Dermis blood vessel endothelial cell (primary cell): ENCODE results near the gene SLC26A4. TPM values are rescaled to one million over a fixed set of nuclear protein-coding genes. Genes with fewer than 3 reads are reported as not detected.

Source experiments
- DNase-seq: peaks from one replicate; pipeline ENCODE4 v3.0.0; 2010
- total RNA-seq: library from RNA; depleted of rRNA; stranded (reverse); fragments of >200 nt; gene quantifications from 2 replicates; pipeline ENCODE4 v1.2.3, GENCODE V29; 2014

The SLC26A4 gene
- total RNA-seq, 1 donor from 2014 or later = 9.4 TPM

DNA sequence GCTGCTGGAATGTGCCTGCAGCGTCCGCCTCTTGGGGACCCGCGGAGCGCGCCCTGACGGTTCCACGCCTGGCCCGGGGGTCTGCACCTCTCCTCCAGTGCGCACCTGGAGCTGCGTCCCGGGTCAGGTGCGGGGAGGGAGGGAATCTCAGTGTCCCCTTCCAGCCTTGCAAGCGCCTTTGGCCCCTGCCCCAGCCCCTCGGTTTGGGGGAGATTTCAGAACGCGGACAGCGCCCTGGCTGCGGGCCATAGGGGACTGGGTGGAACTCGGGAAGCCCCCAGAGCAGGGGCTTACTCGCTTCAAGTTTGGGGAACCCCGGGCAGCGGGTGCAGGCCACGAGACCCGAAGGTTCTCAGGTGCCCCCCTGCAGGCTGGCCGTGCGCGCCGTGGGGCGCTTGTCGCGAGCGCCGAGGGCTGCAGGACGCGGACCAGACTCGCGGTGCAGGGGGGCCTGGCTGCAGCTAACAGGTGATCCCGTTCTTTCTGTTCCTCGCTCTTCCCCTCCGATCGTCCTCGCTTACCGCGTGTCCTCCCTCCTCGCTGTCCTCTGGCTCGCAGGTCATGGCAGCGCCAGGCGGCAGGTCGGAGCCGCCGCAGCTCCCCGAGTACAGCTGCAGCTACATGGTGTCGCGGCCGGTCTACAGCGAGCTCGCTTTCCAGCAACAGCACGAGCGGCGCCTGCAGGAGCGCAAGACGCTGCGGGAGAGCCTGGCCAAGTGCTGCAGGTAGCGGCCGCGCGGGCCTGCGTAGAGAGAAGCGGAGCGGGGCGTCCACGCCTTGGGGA, 645 bp downstream of the SLC26A4 start:
- DNase-seq = peak; percentile 79

DNA sequence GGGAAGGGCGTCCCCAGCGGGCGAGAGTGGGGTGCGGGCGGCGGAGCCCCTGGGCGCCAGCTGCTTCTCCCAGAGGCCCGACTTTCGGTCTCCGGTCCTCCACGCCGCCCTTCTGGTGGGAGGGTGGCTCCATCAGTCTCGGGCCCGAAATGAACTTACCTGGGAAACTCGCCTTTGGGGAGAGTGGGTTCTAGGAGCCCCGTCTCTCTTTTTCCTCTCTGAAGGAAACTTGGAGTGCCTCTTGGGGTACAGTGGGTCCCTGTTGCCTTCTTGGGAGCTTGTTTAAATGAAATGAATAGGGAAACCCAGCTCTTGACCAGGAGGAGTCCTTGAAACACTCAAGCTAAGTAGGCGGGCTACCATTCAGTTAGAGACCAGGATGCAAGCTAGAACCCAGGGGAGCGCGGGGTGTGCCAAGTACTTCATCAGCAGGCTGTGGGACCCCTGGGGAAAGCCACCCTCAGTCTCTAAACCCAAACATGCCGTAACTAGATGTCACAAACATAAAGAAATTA, 1.3 kb downstream of the SLC26A4 start:
- no peak for DNase-seq

GRCh38 chr7:107663196-107663595, 2.6 kb downstream of the SLC26A4 start:
- no peak for DNase-seq

DNA sequence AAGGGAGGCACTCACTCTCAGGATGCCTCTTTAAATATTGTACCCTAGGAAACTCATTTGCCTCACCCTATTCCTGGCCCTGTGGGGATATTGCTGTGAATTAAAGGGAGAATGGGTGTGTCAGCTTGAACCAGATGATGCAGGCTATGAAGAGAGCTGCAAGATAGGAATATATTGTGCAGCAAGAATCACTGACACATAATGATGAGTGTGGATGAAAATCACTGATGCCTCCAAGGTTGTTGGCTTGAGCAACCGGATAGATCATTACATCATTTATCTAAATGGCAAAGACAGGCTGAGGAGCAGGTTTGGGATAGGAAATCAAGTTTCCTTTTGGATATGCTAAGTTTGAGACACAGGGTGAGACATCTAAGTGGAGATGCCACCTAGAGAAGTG, 6.2 kb downstream of the SLC26A4 start:
- DNase-seq = no peak

- no peak for DNase-seq
Observed at GRCh38 chr7:107667341-107667740, 6.7 kb downstream of the SLC26A4 start.

GRCh38 chr7:107668296-107668695, 7.7 kb downstream of the SLC26A4 start:
- no peak for DNase-seq

DNA sequence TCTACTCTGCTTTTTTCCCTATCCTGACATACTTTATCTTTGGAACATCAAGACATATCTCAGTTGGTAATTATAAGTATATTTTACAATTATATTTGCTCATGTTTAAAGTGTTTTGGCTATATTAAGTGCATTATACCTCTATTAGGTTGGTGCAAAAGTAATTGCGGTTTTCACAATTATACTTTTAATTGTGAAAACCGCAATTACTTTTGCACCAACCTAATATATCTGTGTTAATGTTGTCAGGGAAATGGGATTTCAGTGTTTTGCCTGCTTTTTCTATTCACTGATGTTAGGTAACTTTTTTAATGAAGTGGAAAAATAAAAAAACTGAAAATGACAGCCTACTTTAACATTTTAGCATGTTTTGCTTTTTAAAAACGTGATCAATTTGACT, 11.6 kb downstream of the SLC26A4 start:
- no peak for DNase-seq

DNA sequence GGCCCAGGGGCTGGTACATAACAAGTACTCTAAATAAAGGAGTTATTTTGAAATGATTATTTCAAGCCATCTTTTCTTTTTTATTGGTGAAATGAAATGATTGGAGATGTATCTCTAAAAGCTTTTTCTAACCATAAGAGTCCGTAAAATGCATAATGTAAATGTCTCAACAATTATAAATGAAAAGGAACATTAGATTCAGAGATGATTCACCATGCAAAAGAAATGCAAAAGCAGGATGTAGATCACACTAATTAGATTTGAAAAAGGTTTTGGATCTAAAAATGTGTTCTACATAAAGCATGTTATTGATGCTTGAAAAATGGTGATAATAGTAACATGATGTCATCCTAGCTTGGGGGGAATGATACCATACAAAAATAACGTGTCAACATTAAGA, 15.6 kb downstream of the SLC26A4 start:
- DNase-seq = no peak

GRCh38 chr7:107678110-107678753, 17.6 kb downstream of the SLC26A4 start:
- DNase-seq = no peak

DNA sequence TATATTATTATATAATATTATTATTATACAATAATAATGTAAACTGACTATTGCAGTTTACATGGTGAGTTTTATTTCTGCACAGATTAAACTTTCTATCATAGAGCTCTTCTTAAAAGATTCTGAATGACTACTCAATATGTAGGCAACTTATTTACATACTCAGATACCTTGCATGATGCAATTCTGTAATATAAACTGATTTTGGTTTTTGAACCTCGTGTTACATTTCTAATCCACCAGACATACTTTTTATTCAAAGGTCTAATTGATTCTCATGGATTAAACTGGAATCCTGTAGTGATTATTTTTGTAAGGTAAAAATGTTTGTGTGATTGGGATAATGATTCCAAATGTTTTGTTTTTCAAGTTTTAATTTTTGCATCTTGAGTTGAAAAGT, 19.9 kb downstream of the SLC26A4 start:
- no peak for DNase-seq

- no peak for DNase-seq
Observed at GRCh38 chr7:107682886-107683285, 22.3 kb downstream of the SLC26A4 start.

- DNase-seq = no peak
Observed at GRCh38 chr7:107684287-107684686, 23.7 kb downstream of the SLC26A4 start.

GRCh38 chr7:107684947-107685463, 24.4 kb downstream of the SLC26A4 start:
- DNase-seq = no peak

DNA sequence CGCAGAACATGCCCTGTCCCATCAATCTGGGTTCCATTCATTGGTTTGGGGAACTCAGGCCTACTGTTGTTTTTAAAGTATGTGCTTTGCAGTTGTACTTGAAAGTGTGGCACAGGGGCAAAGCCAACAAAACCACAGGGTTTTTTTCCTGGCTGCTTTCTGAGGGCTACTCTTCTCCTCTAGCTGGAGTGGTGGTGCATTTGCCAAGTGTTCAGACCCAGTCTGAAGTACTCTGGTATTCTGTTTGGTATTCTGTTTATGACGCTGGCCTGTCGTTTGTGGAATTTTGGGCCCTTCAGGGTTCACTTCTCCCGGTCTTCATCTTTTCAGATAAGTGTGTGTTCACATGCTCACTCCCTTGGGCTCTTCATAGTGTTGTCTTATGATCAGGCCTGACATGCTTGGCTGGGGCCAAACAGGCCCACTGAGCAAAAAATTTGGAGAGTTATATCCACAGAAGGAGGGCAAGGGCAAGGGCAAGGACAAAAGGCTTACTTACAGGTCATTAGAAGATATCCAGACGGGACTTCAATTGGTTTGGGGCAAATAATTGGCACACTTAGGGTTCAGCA, 26.3 kb downstream of the SLC26A4 start:
- no peak for DNase-seq

DNA sequence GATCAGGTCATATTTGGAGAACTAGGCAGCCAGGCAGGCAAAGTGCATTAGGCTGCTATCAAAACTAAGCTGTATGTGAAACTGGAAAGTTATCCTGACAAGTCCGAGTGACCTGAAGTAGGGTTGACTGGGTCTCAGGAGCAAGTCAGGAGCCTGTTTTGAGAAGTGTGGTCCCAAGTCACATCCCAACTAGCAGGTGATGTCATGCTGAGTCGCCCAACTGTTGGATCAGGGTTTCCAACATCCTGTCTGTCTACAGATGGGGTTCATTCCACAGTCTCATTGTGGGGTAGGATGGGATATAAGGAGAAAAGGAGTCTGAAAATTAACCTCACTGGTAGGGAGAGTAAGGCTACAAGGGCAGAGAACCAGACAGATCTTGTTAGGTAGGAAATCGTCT, 27.0 kb downstream of the SLC26A4 start:
- peak; percentile 40 for DNase-seq

- no peak for DNase-seq
Observed at GRCh38 chr7:107689553-107689952, 28.9 kb downstream of the SLC26A4 start.

DNA sequence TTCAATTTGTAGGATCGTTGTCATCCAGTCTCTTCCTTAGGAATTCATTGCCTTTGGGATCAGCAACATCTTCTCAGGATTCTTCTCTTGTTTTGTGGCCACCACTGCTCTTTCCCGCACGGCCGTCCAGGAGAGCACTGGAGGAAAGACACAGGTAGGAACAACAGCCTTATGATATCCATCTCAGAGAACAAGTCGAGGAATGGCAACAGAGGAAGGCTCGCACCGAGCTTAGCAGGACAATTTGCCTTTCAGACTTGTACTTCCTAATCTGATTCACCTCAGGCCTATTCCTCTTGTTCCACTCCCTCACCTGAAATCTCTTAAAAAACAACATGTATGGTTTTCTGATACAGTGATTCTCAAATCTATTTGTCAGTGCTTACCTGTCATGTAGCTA, 29.5 kb downstream of the SLC26A4 start:
- DNase-seq = no peak

DNA sequence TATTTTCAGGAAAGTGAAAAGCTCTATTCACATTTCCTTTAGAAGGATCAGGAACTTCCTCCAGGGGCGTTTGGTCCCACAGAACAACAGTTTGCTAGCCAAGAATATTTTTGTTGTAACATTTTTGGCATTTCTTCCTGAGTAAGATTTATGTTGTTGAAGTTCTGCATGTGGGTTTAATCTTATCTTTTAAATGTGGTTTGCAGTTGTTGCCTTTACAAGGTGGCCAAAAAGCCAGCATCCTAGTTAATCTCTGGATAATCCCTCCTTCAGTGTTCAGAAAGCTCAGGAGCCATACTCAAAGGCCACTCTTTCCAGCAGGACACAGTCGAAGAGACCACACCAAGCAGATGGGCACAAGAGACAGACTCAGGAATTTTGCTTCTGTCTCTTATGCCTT, 30.0 kb downstream of the SLC26A4 start:
- DNase-seq = peak; percentile 44

DNA sequence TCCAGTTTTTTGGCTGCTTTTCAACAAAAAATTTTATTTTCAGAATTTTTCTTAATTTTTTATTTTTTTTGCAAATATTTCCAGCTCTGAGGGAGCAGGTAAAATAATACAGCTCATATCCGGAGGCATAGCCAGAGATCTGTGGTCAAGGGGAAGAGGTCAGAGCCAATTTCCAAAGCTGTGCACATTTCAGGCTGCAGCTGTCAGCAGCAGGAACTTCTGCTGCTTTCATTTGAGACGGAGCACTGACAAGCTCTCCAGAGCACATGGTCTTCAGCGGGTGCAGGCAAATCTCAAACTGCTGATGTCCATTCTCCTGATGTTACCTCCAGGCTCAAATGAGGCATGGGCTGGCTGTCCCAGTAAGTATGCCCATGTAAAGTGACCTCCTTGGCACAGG, 31.1 kb downstream of the SLC26A4 start:
- DNase-seq = peak; percentile 85

DNA sequence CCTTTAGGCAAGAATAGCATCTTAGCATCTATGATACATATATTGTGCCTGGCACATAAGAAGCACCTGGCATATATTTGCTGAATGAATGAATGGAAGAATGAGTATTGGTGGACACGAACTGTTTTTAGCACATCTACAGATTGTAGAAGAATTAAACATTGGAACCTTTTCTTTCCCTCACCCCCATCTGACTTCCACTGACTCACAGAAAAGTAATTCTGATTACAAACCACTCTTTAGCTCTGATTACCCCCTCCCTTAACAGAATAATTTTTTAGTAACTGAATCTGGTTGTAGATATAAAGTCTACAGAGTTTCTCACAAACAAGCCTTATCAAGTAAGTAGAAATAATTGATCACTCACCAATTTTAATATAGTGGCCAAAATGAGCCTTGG, 31.9 kb downstream of the SLC26A4 start:
- DNase-seq = no peak

DNA sequence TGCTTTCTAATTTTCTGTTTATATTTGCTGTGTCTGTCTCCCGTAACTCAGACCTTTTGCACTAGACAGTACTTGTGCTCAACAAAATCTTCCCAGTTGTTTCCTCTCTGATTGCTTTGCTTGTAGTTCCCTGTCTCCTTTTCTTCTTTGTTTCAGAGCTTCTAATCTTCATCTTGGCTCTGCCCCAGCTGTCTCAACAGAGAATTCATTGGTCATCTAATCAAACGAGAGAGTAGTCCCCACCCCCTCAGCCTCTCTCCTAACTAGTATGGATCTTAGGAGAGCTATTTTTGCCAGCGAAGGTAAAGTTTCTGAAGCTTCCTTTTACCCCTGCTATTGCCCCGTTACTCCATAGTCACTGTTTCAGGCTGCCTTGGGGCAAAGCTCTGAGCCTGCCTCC, 32.8 kb downstream of the SLC26A4 start:
- DNase-seq = peak; percentile 38

GRCh38 chr7:107694386-107694785, 33.8 kb downstream of the SLC26A4 start:
- DNase-seq = peak; percentile 84

GRCh38 chr7:107696330-107696946, 35.8 kb downstream of the SLC26A4 start:
- DNase-seq = no peak
